PC-9 (cell line): ENCODE results near the gene F2. TPM values are rescaled to one million over a fixed set of nuclear protein-coding genes. Genes with fewer than 3 reads are reported as not detected.
"Not testable (repeated sequence)": the region's sequence is repeated elsewhere in the genome, so short reads cannot be mapped to it uniquely, and the experiment has no call there.

Source experiments
- Bru-seq: library from RNA; stranded (reverse); fragments of 400-500 nt; gene quantifications from one replicate; lab custom pipeline; 2021; lab: Mats Ljungman, UMichigan
- BruChase-seq, 2 experiments: library from RNA; stranded (reverse); fragments of 400-500 nt; gene quantifications; one replicate each; lab custom pipeline; 2021; lab: Mats Ljungman, UMichigan
- BruUV-seq: library from RNA; stranded (reverse); fragments of 400-500 nt; replicated peaks from 2 replicates; lab custom pipeline; 2021; lab: Mats Ljungman, UMichigan
- CTCF ChIA-PET: fragments of 300-600 bp; sonication (Branson Sonifier 250); formaldehyde crosslinking; loops from one replicate; lab custom pipeline; 2022; ENCODE audit warnings: antibody characterized with exemption; lab: Charles Lee
- POLR2A ChIA-PET: fragments of 300-600 bp; sonication (Branson Sonifier 250); formaldehyde crosslinking; loops from one replicate; lab custom pipeline; 2022; ENCODE audit warnings: antibody characterized with exemption; ENCODE audit not compliant: unreplicated experiment; lab: Charles Lee
- DNase-seq, 2 experiments: peaks; one replicate each; pipeline versions ENCODE4 v3.0.0 to v3.0.0-alpha.2; 2015 to 2022; ENCODE audit warnings: mixed read lengths in 1 of 2
- H2AFZ ChIP-seq: fragments of 200-600 bp; sonication (generic); 2 replicates; pipeline ENCODE4 v1.8.1; 2017; ENCODE audit warnings: antibody characterized with exemption
- H3F3A ChIP-seq: fragments of 200-600 bp; sonication (generic); 2 replicates; pipeline ENCODE4 v1.8.1; 2017; ENCODE audit warnings: antibody characterized with exemption, mild to moderate bottlenecking, low read depth; ENCODE audit not compliant: insufficient read depth
- H3K27ac ChIP-seq: fragments of 200-600 bp; sonication (generic); 2 replicates; pipeline ENCODE4 v1.6.1; 2016; ENCODE audit warnings: mixed run types
- H3K27me3 ChIP-seq: fragments of 200-600 bp; sonication (generic); 2 replicates; pipeline ENCODE4 v1.6.1; 2016; ENCODE audit warnings: low read depth, mixed run types; ENCODE audit not compliant: insufficient read depth
- H3K36me3 ChIP-seq: fragments of 200-600 bp; sonication (generic); 2 replicates; pipeline ENCODE4 v1.6.1; 2016; ENCODE audit warnings: low read depth, mixed run types
- H3K4me1 ChIP-seq: fragments of 200-600 bp; sonication (generic); replicated peaks from 2 replicates; pipeline ENCODE4 v1.6.1; 2016; ENCODE audit warnings: mixed run types; ENCODE audit not compliant: insufficient read depth
- H3K4me2 ChIP-seq: fragments of 200-600 bp; sonication (generic); 2 replicates; pipeline ENCODE4 v1.6.1; 2017; ENCODE audit warnings: mixed run types
- H3K4me3 ChIP-seq: fragments of 200-600 bp; sonication (generic); 2 replicates; pipeline ENCODE4 v1.6.1; 2016; ENCODE audit warnings: mixed run types
- H3K79me2 ChIP-seq: fragments of 200-600 bp; sonication (generic); 2 replicates; pipeline ENCODE4 v1.6.1; 2017; ENCODE audit warnings: low read depth, mixed run types
- H3K9me2 ChIP-seq: fragments of 200-600 bp; sonication (generic); 2 replicates; pipeline ENCODE4 v1.8.1; 2017; ENCODE audit warnings: mild to moderate bottlenecking; ENCODE audit not compliant: insufficient read depth
- H3K9me3 ChIP-seq: fragments of 200-600 bp; sonication (generic); 2 replicates; pipeline ENCODE4 v1.8.1; 2016; ENCODE audit warnings: low read depth; ENCODE audit not compliant: insufficient read depth
- H4K20me1 ChIP-seq: fragments of 200-600 bp; sonication (generic); 2 replicates; pipeline ENCODE4 v1.8.1; 2017; ENCODE audit not compliant: insufficient read depth
- CTCF ChIP-seq: fragments of 200-600 bp; sonication (generic); conservative IDR thresholded peaks from 2 replicates; pipeline ENCODE4 v1.6.1; 2017; ENCODE audit warnings: mixed run types, antibody characterized with exemption, mild to moderate bottlenecking, moderate library complexity
- EZH2 ChIP-seq: fragments of 200-600 bp; sonication (generic); IDR thresholded peaks from 2 replicates; pipeline ENCODE4 v1.8.0; 2017; ENCODE audit warnings: antibody characterized with exemption, low read depth
- intact Hi-C: fragments of 100-400 bp; cut with micrococcal nuclease; formaldehyde crosslinking; loops from one replicate; pipeline ENCODE4 v1.10.0; 2022; ENCODE audit not compliant: unreplicated experiment
- long read RNA-seq: library from polyadenylated mRNA; stranded (forward); transcript quantifications from one replicate; pipeline ENCODE4 v2.0.0, GENCODE V29; 2022
- total RNA-seq: library from RNA; stranded (reverse); gene quantifications from 2 replicates; pipeline ENCODE4 v1.2.3, GENCODE V29; 2021

The F2 gene
- 0.20 TPM in 1 of 2 replicates, not detected in the other for total RNA-seq
- Bru-seq, nascent RNA = percentile 9 among the genes with signal in this experiment
- percentile 13 among the genes with signal in this experiment for BruChase-seq, experiment 1, labeled RNA remaining after a 2-hour chase
- BruChase-seq, experiment 2, labeled RNA remaining after a 6-hour chase = not detected
- long read RNA-seq = 0 reads

DNA sequence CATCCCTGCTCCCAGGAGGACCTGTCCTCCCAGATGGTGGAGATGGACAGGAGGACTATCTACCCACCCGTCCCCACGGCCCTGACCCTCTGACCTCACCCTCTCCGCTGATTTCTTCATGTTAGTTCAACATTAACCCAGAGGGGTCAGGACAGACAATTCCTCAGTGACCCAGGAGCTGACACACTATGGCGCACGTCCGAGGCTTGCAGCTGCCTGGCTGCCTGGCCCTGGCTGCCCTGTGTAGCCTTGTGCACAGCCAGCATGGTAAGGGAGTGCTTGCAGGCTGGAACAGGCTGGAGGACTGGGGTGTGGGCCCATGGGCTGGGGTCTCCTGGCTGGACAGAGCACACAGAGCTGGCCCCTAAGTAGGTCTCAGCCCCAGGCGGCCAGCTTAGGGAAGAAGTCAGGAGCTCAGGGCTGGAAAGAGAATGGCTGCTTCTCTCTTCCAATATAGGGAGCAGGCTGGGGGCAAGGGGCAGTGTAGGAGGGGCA, at the start of gene F2:
F2 (plus strand) TSS at position 166 of the 495 bp plus-strand sequence; CDS start at position 189, 23 bp downstream.
- no peak within 1 kb of the TSS for H3K4me3 ChIP-seq
- intact Hi-C loops = loop anchor here (5.0 kb wide), 1 partner anchor 597 kb away; the partner anchor contains the start of gene PHF21A
- no peaks in the 10 kb centered on the region for H3K9me3 ChIP-seq
- no TSS peak for BruUV-seq
- H4K20me1 ChIP-seq = no peaks in the 10 kb centered on the region
- H3K27me3 ChIP-seq = no peaks in the 10 kb centered on the region
- CTCF ChIA-PET = no interaction called here
- H3F3A ChIP-seq = no peaks in the 10 kb centered on the region
- TF ChIP-seq EZH2 (no peak), CTCF (no peak)
- H2AFZ ChIP-seq = peak within 1 kb of the TSS; percentile 56; the same call in 1 of the 2 replicates
- H3K4me1 ChIP-seq = peaks cover 27% of the 10 kb centered on the region
- DNase-seq = no peak
- no peaks in the 10 kb centered on the region for H3K9me2 ChIP-seq
- POLR2A ChIA-PET = no interaction called here
- H3K79me2 ChIP-seq = no peaks in the 10 kb centered on the region
- no peaks in the 10 kb centered on the region for H3K36me3 ChIP-seq
- H3K27ac ChIP-seq = no peak within 1 kb of the TSS
- peak within 1 kb of the TSS; percentile 40 for H3K4me2 ChIP-seq

DNA sequence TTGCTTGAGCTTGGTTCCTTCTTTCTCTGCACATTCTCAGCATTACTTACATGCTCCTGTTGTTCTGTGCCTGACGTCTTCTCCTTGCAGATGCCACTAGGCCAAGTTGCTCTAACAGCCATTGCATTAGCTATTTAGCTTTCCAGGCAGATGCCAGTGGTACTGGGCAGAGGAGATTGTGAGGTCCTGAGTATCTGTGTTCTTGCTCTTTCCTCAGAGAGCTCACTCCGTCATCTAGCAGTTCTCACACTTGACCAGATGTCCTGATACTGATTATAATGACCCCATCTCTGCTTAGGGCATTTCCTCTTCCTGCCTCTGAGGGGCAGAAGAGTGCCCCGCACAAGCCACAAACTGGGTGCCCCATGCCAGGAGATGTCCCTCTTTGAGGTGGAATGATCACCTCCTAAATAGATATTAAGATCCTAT, 49.3 kb upstream of the F2 start:
- POLR2A ChIA-PET = no interaction called here
- Histone ChIP-seq H4K20me1 (0 out of 2 replicates have a peak, but pooled peaks cover 3% of the 10 kb centered on the region), H3K4me2 (no peak overlapping the region), H3K9me2 (no peaks in the 10 kb centered on the region), H3K27ac (no peak overlapping the region), H3K27me3 (no peaks in the 10 kb centered on the region), H3K79me2 (no peaks in the 10 kb centered on the region), H3K9me3 (no peaks in the 10 kb centered on the region), H3K4me1 (no peaks in the 10 kb centered on the region), H3K36me3 (peaks cover 29% of the 10 kb centered on the region; the same call in 1 of the 2 replicates), H2AFZ (no peak overlapping the region), H3K4me3 (no peak overlapping the region), H3F3A (peaks cover 9% of the 10 kb centered on the region)
- no peak for TF ChIP-seq EZH2
- TF ChIP-seq CTCF = peak; percentile 49; the same call in 1 of the 2 replicates
- CTCF ChIA-PET = no interaction called here
- intact Hi-C loops = no loop called here
- BruUV-seq = no TSS peak
- no peak for DNase-seq

DNA sequence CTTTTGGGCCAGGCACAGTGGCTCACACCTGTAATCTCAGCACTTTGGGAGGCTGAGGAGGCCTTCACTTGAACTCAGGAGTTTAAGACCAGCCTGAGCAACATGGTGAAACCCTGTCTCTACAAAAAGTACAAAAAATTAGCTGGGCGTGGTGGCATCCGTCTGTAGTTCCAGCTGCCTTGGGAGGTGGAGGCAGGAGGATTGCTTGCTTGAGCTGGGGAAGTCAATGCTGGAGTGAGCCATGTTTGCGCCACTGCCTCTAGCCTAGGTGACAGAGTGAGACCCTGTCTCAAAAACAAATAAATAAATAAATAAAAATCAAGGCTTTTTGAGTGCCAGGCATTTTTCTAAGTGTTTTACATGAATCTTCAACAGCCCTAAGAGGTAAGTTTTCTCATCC, 48.5 kb upstream of the F2 start:
- BruUV-seq, POLR2A ChIA-PET, H3K27ac ChIP-seq, H4K20me1 ChIP-seq, H3K4me1 ChIP-seq, H3K9me2 ChIP-seq, H3K79me2 ChIP-seq, H2AFZ ChIP-seq, H3K4me3 ChIP-seq, H3K27me3 ChIP-seq, H3K9me3 ChIP-seq, H3K4me2 ChIP-seq, intact Hi-C loops, DNase-seq, CTCF ChIA-PET: not testable (repeated sequence)
- H3K36me3 ChIP-seq = peaks cover 29% of the 10 kb centered on the region; the same call in 1 of the 2 replicates
- peaks cover 17% of the 10 kb centered on the region; the same call in 1 of the 2 replicates for H3F3A ChIP-seq
